ENCODE results near the gene OSBPL6. TPM values are rescaled to one million over a fixed set of nuclear protein-coding genes. Genes with fewer than 3 reads are reported as not detected.
A peak's percentile ranks its signal among the peaks of the same experiment; 100 is the strongest.
"Not testable (repeated sequence)": the region's sequence is repeated elsewhere in the genome, so short reads cannot be mapped to it uniquely, and the experiment has no call there.

OSBPL6 gene
- polyA plus RNA-seq, 1 donor = 4.6 TPM

GRCh38 chr2:178195390-178196166, 1.3 kb downstream of the OSBPL6 start:
- Histone ChIP-seq H3K27ac (ENCODE audit: low read length) (no peak overlapping the region), H3K9me3 (ENCODE audit: control insufficient read depth, low read depth, low read length) (no peaks in the 10 kb centered on the region), H3K36me3 (ENCODE audit: control insufficient read depth, insufficient read depth, low read length) (no peaks in the 10 kb centered on the region), H3K4me3 (ENCODE audit: low read length) (peak overlapping the region; percentile 64), H3K27me3 (ENCODE audit: control insufficient read depth, insufficient read depth, low read length) (peaks cover 19% of the 10 kb centered on the region), H3K4me1 (ENCODE audit: control insufficient read depth, insufficient read depth, low read length) (peaks cover 3% of the 10 kb centered on the region)
- DNase-seq = no peak
- 80% methylated on average over 1 of the region's 14 CpGs for WGBS (ENCODE audit: insufficient coverage, low lambda C conversion rate)

- Histone ChIP-seq H3K27ac (ENCODE audit: low read length) (no peak overlapping the region), H3K27me3 (ENCODE audit: control insufficient read depth, insufficient read depth, low read length) (peaks cover 7% of the 10 kb centered on the region), H3K9me3 (ENCODE audit: control insufficient read depth, low read depth, low read length) (no peaks in the 10 kb centered on the region), H3K4me3 (ENCODE audit: low read length) (no peak overlapping the region), H3K4me1 (ENCODE audit: control insufficient read depth, insufficient read depth, low read length) (peaks cover 3% of the 10 kb centered on the region), H3K36me3 (ENCODE audit: control insufficient read depth, insufficient read depth, low read length) (no peaks in the 10 kb centered on the region)
- DNase-seq = no peak
- 80% methylated on average over 1 of the region's 1 CpG for WGBS (ENCODE audit: insufficient coverage, low lambda C conversion rate)
Measured at GRCh38 chr2:178197791-178198190, 3.5 kb downstream of the OSBPL6 start.

- DNase-seq; H3K4me1 ChIP-seq (ENCODE audit: control insufficient read depth, insufficient read depth, low read length); H3K9me3 ChIP-seq (ENCODE audit: control insufficient read depth, low read depth, low read length); H3K27ac ChIP-seq (ENCODE audit: low read length); H3K36me3 ChIP-seq (ENCODE audit: control insufficient read depth, insufficient read depth, low read length); H3K4me3 ChIP-seq (ENCODE audit: low read length); H3K27me3 ChIP-seq (ENCODE audit: control insufficient read depth, insufficient read depth, low read length): not testable (repeated sequence)
- 76% methylated on average over 2 of the region's 4 CpGs for WGBS (ENCODE audit: insufficient coverage, low lambda C conversion rate)
Measured at GRCh38 chr2:178198441-178198840, 4.1 kb downstream of the OSBPL6 start.

GRCh38 chr2:178199334-178199733, 5.0 kb downstream of the OSBPL6 start:
- no peak for DNase-seq
- Histone ChIP-seq H3K36me3 (ENCODE audit: control insufficient read depth, insufficient read depth, low read length) (no peaks in the 10 kb centered on the region), H3K9me3 (ENCODE audit: control insufficient read depth, low read depth, low read length) (no peaks in the 10 kb centered on the region), H3K4me1 (ENCODE audit: control insufficient read depth, insufficient read depth, low read length) (peaks cover 3% of the 10 kb centered on the region), H3K27me3 (ENCODE audit: control insufficient read depth, insufficient read depth, low read length) (peaks cover 3% of the 10 kb centered on the region), H3K4me3 (ENCODE audit: low read length) (no peak overlapping the region), H3K27ac (ENCODE audit: low read length) (no peak overlapping the region)
- WGBS (ENCODE audit: insufficient coverage, low lambda C conversion rate) = 80% methylated on average over 1 of the region's 1 CpG

- no CpG with 5 or more reads among the region's 1 CpG for WGBS (ENCODE audit: insufficient coverage, low lambda C conversion rate)
- no peak overlapping the region for H3K27ac ChIP-seq (ENCODE audit: low read length)
Measured at GRCh38 chr2:178200331-178200730, 6.0 kb downstream of the OSBPL6 start.

GRCh38 chr2:178202927-178203326, 8.6 kb downstream of the OSBPL6 start:
- H3K27ac ChIP-seq (ENCODE audit: low read length) = no peak overlapping the region
- H3K36me3 ChIP-seq (ENCODE audit: control insufficient read depth, insufficient read depth, low read length) = no peaks in the 10 kb centered on the region
- H3K4me1 ChIP-seq (ENCODE audit: control insufficient read depth, insufficient read depth, low read length) = no peaks in the 10 kb centered on the region
- no peak for DNase-seq
- H3K27me3 ChIP-seq (ENCODE audit: control insufficient read depth, insufficient read depth, low read length) = no peaks in the 10 kb centered on the region
- no peak overlapping the region for H3K4me3 ChIP-seq (ENCODE audit: low read length)
- no peaks in the 10 kb centered on the region for H3K9me3 ChIP-seq (ENCODE audit: control insufficient read depth, low read depth, low read length)

More at GRCh38 chr2:178200331-178200730, 6.0 kb downstream of the OSBPL6 start:
- no peak for DNase-seq
- peaks cover 3% of the 10 kb centered on the region for H3K4me1 ChIP-seq (ENCODE audit: control insufficient read depth, insufficient read depth, low read length)
- no peaks in the 10 kb centered on the region for H3K36me3 ChIP-seq (ENCODE audit: control insufficient read depth, insufficient read depth, low read length)
- no peaks in the 10 kb centered on the region for H3K27me3 ChIP-seq (ENCODE audit: control insufficient read depth, insufficient read depth, low read length)
- no peak overlapping the region for H3K4me3 ChIP-seq (ENCODE audit: low read length)
- H3K9me3 ChIP-seq (ENCODE audit: control insufficient read depth, low read depth, low read length) = no peaks in the 10 kb centered on the region

GRCh38 chr2:178204977-178205376, 10.7 kb downstream of the OSBPL6 start:
- no peak for DNase-seq
- H3K4me3 ChIP-seq (ENCODE audit: low read length) = no peak overlapping the region
- no CpG with 5 or more reads among the region's 2 CpGs for WGBS (ENCODE audit: insufficient coverage, low lambda C conversion rate)
- H3K9me3 ChIP-seq (ENCODE audit: control insufficient read depth, low read depth, low read length) = no peaks in the 10 kb centered on the region
- H3K36me3 ChIP-seq (ENCODE audit: control insufficient read depth, insufficient read depth, low read length) = no peaks in the 10 kb centered on the region
- H3K27ac ChIP-seq (ENCODE audit: low read length) = no peak overlapping the region
- H3K27me3 ChIP-seq (ENCODE audit: control insufficient read depth, insufficient read depth, low read length) = no peaks in the 10 kb centered on the region
- H3K4me1 ChIP-seq (ENCODE audit: control insufficient read depth, insufficient read depth, low read length) = no peaks in the 10 kb centered on the region

GRCh38 chr2:178205853-178206521, 11.7 kb downstream of the OSBPL6 start:
- H3K4me1 ChIP-seq (ENCODE audit: control insufficient read depth, insufficient read depth, low read length) = no peaks in the 10 kb centered on the region
- no peaks in the 10 kb centered on the region for H3K36me3 ChIP-seq (ENCODE audit: control insufficient read depth, insufficient read depth, low read length)
- H3K4me3 ChIP-seq (ENCODE audit: low read length) = no peak overlapping the region
- 67% methylated on average over 1 of the region's 3 CpGs for WGBS (ENCODE audit: insufficient coverage, low lambda C conversion rate)
- no peaks in the 10 kb centered on the region for H3K27me3 ChIP-seq (ENCODE audit: control insufficient read depth, insufficient read depth, low read length)
- no peaks in the 10 kb centered on the region for H3K9me3 ChIP-seq (ENCODE audit: control insufficient read depth, low read depth, low read length)
- no peak for DNase-seq
- no peak overlapping the region for H3K27ac ChIP-seq (ENCODE audit: low read length)

- Histone ChIP-seq H3K27ac (ENCODE audit: low read length) (no peak overlapping the region), H3K9me3 (ENCODE audit: control insufficient read depth, low read depth, low read length) (no peaks in the 10 kb centered on the region), H3K27me3 (ENCODE audit: control insufficient read depth, insufficient read depth, low read length) (no peaks in the 10 kb centered on the region), H3K36me3 (ENCODE audit: control insufficient read depth, insufficient read depth, low read length) (no peaks in the 10 kb centered on the region), H3K4me3 (ENCODE audit: low read length) (no peak overlapping the region), H3K4me1 (ENCODE audit: control insufficient read depth, insufficient read depth, low read length) (no peaks in the 10 kb centered on the region)
- 100% methylated on average over 1 of the region's 1 CpG for WGBS (ENCODE audit: insufficient coverage, low lambda C conversion rate)
- no peak for DNase-seq
Measured at GRCh38 chr2:178208336-178208735, 14.0 kb downstream of the OSBPL6 start.

- no peak overlapping the region for H3K4me3 ChIP-seq (ENCODE audit: low read length)
- H3K4me1 ChIP-seq (ENCODE audit: control insufficient read depth, insufficient read depth, low read length) = no peaks in the 10 kb centered on the region
- no peaks in the 10 kb centered on the region for H3K27me3 ChIP-seq (ENCODE audit: control insufficient read depth, insufficient read depth, low read length)
- H3K36me3 ChIP-seq (ENCODE audit: control insufficient read depth, insufficient read depth, low read length) = no peaks in the 10 kb centered on the region
- no peak for DNase-seq
- WGBS (ENCODE audit: insufficient coverage, low lambda C conversion rate) = 95% methylated on average over 3 of the region's 3 CpGs
- H3K9me3 ChIP-seq (ENCODE audit: control insufficient read depth, low read depth, low read length) = no peaks in the 10 kb centered on the region
- H3K27ac ChIP-seq (ENCODE audit: low read length) = no peak overlapping the region
Measured at GRCh38 chr2:178208817-178209216, 14.5 kb downstream of the OSBPL6 start.

GRCh38 chr2:178211460-178211859, 17.1 kb downstream of the OSBPL6 start:
- no peak for DNase-seq
- no CpG with 5 or more reads among the region's 3 CpGs for WGBS (ENCODE audit: insufficient coverage, low lambda C conversion rate)
- Histone ChIP-seq H3K4me1 (ENCODE audit: control insufficient read depth, insufficient read depth, low read length) (no peaks in the 10 kb centered on the region), H3K27ac (ENCODE audit: low read length) (no peak overlapping the region), H3K4me3 (ENCODE audit: low read length) (no peak overlapping the region), H3K36me3 (ENCODE audit: control insufficient read depth, insufficient read depth, low read length) (no peaks in the 10 kb centered on the region), H3K27me3 (ENCODE audit: control insufficient read depth, insufficient read depth, low read length) (no peaks in the 10 kb centered on the region), H3K9me3 (ENCODE audit: control insufficient read depth, low read depth, low read length) (no peaks in the 10 kb centered on the region)

Data from large intestine (tissue), 3 donors.